22Rv1 (cell line): Measurements from ENCODE around the gene MCM3.

Source experiments
- H3K27ac ChIP-seq: fragments of 450-650 bp; 2 replicates; pipeline ENCODE4 v1.5.1; 2017
- ZFX ChIP-seq: fragments of 450-650 bp; IDR thresholded peaks from 2 replicates; pipeline ENCODE4 v1.6.1; 2017; ENCODE audit warnings: antibody characterized with exemption, borderline replicate concordance
- TF ChIP-seq, protein P1 (sequence below): fragments of 450-650 bp; IDR thresholded peaks from 2 replicates; pipeline ENCODE4 v1.5.1; 2017; ENCODE audit warnings: mild to moderate bottlenecking

Gene MCM3

DNA sequence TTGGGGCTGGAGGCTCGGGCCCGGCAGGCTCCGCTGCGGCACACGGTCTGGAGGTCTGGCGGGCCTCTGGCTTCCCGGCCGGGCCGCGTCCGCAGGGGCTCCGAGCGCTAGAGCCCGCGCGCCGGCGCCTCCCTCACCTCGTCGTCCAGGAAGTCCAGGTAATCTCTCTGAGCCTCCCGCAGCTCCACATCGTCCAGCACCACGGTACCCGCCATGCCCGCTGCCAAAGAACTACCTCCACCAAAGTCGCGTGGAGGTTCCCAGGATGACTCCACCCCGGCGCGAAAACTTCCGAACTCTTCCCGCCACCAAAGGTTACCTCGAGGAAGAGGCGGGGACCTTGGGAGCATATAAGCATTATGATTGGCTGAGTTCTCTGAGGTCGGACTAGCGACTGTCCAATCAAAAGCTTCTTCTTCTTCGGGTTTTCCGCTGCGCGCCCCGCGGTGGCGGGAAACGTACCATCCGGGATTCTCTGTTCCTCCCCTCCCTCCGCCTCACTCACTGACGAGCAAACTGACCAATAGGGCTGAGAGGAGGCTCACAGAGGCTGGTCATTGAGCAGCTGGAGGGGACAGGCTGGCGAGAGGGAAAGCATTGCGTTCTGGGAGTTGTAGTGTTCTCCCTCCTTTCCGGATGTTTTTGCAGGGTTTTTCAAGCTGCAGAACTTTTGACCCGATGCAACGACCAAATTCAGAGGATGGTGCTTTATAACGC lies at the start of gene MCM3:
Gene MCM3 (minus strand): TSS at position 283 of the 717 bp plus-strand sequence. CDS start 68 bp downstream, at position 215.
- H3K27ac ChIP-seq: peak within 1 kb of the TSS; percentile 88
- no peak for TF ChIP-seq ZFX
- TF ChIP-seq, protein P1, sequence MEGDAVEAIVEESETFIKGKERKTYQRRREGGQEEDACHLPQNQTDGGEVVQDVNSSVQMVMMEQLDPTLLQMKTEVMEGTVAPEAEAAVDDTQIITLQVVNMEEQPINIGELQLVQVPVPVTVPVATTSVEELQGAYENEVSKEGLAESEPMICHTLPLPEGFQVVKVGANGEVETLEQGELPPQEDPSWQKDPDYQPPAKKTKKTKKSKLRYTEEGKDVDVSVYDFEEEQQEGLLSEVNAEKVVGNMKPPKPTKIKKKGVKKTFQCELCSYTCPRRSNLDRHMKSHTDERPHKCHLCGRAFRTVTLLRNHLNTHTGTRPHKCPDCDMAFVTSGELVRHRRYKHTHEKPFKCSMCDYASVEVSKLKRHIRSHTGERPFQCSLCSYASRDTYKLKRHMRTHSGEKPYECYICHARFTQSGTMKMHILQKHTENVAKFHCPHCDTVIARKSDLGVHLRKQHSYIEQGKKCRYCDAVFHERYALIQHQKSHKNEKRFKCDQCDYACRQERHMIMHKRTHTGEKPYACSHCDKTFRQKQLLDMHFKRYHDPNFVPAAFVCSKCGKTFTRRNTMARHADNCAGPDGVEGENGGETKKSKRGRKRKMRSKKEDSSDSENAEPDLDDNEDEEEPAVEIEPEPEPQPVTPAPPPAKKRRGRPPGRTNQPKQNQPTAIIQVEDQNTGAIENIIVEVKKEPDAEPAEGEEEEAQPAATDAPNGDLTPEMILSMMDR: no peak

DNA sequence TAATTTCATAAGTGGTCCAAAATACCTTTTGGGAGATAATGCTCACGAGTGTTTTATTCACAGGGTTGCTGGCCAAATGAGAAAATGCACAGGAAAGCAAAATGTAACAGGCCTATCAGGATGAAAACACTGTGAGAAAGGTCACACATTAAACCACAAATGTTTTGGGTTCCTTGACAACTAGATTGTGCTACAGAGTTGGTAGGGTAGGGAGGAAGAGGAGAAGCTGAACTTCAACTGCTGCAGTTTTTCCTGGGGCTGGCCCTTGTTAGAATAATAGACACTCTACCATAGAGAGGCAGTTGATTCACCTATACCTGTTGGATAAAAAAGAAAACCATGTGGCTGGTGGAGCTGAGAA lies 49.3 kb upstream of the MCM3 start:
- TF ChIP-seq, protein P1: no peak
- TF ChIP-seq ZFX: no peak
- H3K27ac ChIP-seq: no peak overlapping the region

DNA sequence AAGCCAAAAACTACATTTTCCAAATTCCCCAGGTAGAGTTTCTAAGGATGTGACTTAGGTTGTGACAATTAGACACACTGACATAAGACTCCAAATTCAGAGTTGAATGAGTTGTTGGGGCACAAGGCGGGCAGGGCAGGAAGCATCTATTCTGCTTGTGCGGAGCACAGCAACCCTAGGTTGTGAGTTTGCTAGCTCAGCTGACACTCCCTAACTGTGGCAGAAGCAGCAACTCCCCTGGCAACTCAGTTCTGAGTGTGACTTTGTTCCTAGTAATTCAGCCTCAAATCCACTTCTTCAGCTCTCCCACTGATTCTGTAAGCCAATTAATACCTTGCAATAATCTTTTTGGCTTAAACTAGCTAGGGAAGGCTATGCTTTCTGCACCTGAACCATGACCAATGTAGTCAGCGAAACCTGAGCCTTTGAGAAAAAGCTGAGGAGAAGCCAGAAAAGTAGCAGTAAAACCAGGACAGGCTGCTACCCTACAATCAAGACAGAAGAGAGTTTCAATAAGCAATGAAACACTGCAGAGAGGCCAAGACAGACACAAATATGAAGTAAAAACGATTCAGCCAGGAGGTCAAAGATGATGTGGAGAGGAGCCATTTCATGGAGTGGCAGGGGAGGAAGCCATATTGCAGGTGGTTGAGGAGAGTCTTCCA lies 47.4 kb upstream of the MCM3 start:
- H3K27ac ChIP-seq: no peak overlapping the region

DNA sequence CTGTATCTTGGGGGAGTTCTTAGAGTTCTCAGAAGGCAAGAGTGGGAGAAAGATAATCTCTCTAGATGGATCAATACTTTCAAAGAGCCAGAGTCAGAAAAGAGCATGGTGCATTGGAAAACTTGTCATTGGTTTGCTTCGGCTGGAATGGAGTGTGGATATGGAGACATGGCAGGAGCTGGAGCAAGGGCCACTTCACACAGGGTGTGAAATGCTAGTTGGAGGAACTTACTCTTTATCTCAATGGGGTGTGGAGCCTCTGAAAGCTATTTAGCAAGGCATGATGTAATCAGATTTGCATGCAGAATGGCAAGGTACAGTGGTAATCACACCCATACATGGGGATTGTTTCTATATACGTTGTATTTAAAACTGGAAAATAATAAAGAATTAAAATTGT lies 45.9 kb upstream of the MCM3 start:
- no peak overlapping the region for H3K27ac ChIP-seq
- TF ChIP-seq, protein P1: no peak

More for the DNA sequence above, 47.4 kb upstream of the MCM3 start:
- no peak for TF ChIP-seq ZFX
- TF ChIP-seq, protein P1: no peak

DNA sequence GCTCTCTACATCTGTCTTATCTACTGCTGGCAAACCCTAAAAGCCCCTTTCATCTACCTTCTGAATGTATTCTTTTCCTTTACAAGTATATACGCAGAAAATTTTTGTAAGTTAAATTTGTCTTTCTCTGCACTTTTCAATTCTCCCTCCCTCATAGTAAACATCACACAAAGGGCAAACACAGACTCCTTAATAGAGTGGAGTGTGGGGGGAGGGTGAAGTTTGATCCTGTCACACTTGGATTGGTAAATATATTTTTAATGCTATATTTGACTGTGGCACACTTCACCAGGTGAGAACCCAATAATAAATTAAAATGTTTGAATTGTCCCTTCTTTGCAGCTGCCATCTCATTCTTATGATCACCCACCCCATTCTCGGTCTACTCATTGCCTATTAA lies 44.2 kb upstream of the MCM3 start:
- H3K27ac ChIP-seq: 0 out of 2 replicates have a peak overlapping the region, but pooled peaks have one; percentile 15
- TF ChIP-seq ZFX: no peak
- TF ChIP-seq, protein P1: no peak

DNA sequence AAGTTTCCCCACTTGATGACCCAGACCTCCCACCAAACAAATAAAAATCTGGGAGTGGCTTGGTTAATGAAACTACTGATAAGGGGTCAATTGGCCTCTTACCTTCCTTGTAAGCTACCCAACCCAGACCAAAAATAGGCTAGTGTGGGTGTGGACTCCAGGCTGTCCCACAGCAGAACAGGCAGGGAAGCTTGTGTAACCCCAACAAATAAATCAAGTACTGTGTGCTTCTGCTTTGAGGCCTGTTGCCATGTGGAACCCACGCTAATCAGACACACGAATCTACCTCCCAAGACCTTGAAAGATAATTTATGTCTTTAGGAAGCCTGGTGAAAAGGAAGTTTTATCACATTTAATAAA lies 43.7 kb upstream of the MCM3 start:
- H3K27ac ChIP-seq: 0 out of 2 replicates have a peak overlapping the region, but pooled peaks have one; percentile 15
- TF ChIP-seq, protein P1: no peak
- no peak for TF ChIP-seq ZFX
